Activated T-cell treated with anti-CD3 and anti-CD28 coated beads, Interleukin-2, amount 50 U/mL, for 72 hours (primary cell): Measurements from ENCODE around the gene ACOXL. TPM values are rescaled to one million over a fixed set of nuclear protein-coding genes. Genes with fewer than 3 reads are reported as not detected.
"Not testable (repeated sequence)": the region's sequence is repeated elsewhere in the genome, so short reads cannot be mapped to it uniquely, and the experiment has no call there.

ENCODE experiments used
- ATAC-seq, 2 donors: fragments of 150-1000 bp; cut with Tn5 transposase; replicated peaks in 1 of 2; 2 replicates each; pipeline ENCODE4 v1.10.0; 2021; ENCODE audit warnings: moderate library complexity in 2 of 2, mild to moderate bottlenecking in 1 of 2
- DNase-seq, 2 donors: peaks; one replicate each; pipeline ENCODE4 v3.0.0; 2021 to 2022; ENCODE audit warnings: mixed read lengths in 1 of 2
- H3K27ac Mint-ChIP-seq: one replicate; pipeline ENCODE4 v1.8.0; 2022; ENCODE audit warnings: mild to moderate bottlenecking, moderate library complexity, mixed read lengths
- H3K27me3 Mint-ChIP-seq: one replicate; pipeline ENCODE4 v1.8.0; 2022; ENCODE audit warnings: low read depth, mixed read lengths
- H3K36me3 Mint-ChIP-seq, 2 donors: one replicate each; pipeline ENCODE4 v1.8.0; 2022; ENCODE audit warnings: mixed read lengths in 2 of 2, mild to moderate bottlenecking in 1 of 2; ENCODE audit not compliant: insufficient read depth in 2 of 2
- H3K4me1 Mint-ChIP-seq: one replicate; pipeline ENCODE4 v1.8.0; 2022; ENCODE audit warnings: low read depth, mixed read lengths
- H3K4me3 Mint-ChIP-seq, 2 donors: one replicate each; pipeline ENCODE4 v1.8.0; 2022; ENCODE audit warnings: mild to moderate bottlenecking in 2 of 2, mixed read lengths in 2 of 2, moderate library complexity in 2 of 2
- H3K9me3 Mint-ChIP-seq, 2 donors: one replicate each; pipeline ENCODE4 v1.8.0; 2022; ENCODE audit warnings: mixed read lengths in 2 of 2
- total RNA-seq, 2 donors: library from RNA; stranded (reverse); gene quantifications; one replicate each; pipeline ENCODE4 v1.2.3, GENCODE V29; 2022

Gene ACOXL
- total RNA-seq, 2 donors from 2014 or later, result 0.19 to 0.44 TPM

- Mint-ChIP-seq H3K4me3 (no peak overlapping the region), H3K4me1 (no peaks in the 10 kb centered on the region), H3K9me3 (no peaks in the 10 kb centered on the region), H3K36me3 (no peaks in the 10 kb centered on the region), H3K27me3 (peaks cover 34% of the 10 kb centered on the region), H3K27ac (no peak overlapping the region)
- DNase-seq, result no peak
- ATAC-seq, result no peak
These were observed 228.6 kb downstream of the ACOXL start for GRCh38 chr2:110960954-110961353.

GRCh38 chr2:110961643-110962042 lies 229.3 kb downstream of the ACOXL start:
- H3K4me3 Mint-ChIP-seq, H3K36me3 Mint-ChIP-seq, ATAC-seq, H3K4me1 Mint-ChIP-seq, DNase-seq, H3K27ac Mint-ChIP-seq, H3K9me3 Mint-ChIP-seq: not testable (repeated sequence)
- peaks cover 34% of the 10 kb centered on the region for H3K27me3 Mint-ChIP-seq

DNA sequence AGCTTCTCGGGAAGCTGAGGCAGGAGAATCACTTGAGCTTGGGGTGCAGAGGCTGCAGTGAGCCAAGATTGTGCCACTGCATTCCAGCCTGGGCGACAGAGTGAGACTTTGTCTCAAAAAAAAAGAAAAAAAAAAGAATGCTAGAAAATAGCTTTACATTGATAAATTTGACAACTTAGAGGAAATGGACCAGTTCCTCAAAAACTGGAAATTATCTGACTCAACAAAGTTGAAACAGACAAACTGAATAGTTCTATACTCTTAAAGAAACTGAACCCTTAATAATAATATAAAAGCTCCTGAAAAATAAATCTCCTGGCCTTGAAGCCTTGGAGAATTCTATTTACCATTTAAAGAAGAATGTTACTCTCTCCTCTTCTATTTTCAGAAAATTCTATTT lies 237.3 kb downstream of the ACOXL start:
- no peak for ATAC-seq
- Mint-ChIP-seq H3K36me3 (peaks cover 4% of the 10 kb centered on the region in 2 donors), H3K27me3 (peaks cover 42% of the 10 kb centered on the region), H3K4me3 (no peak overlapping the region), H3K4me1 (no peaks in the 10 kb centered on the region), H3K9me3 (peaks cover 4 to 6% of the 10 kb centered on the region in 2 donors), H3K27ac (no peak overlapping the region)
- DNase-seq, result no peak

DNA sequence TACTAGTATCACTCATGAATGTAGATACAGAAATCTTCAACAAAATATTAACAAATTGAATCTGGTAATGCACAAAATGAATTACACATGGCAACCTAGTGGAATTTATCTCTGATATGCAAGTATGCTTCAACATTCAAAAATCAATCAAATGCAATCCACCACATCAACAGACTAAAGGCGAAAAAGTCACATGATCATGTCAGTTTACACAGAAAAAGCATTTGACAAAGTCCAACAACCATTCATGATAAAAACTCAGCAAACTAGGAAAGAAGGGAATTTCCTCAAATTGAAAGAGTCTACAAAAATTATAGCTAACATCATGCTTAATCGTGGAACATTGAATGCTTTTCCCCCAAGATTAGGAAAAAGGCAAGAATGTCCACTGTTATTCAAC lies 237.8 kb downstream of the ACOXL start:
- H3K4me3 Mint-ChIP-seq, result no peak overlapping the region
- H3K27ac Mint-ChIP-seq, result no peak overlapping the region
- H3K27me3 Mint-ChIP-seq, result peaks cover 45% of the 10 kb centered on the region
- no peak for ATAC-seq
- no peak for DNase-seq
- H3K4me1 Mint-ChIP-seq, result no peaks in the 10 kb centered on the region
- H3K36me3 Mint-ChIP-seq, result peaks cover 4% of the 10 kb centered on the region in 2 donors
- peaks cover 4 to 6% of the 10 kb centered on the region in 2 donors for H3K9me3 Mint-ChIP-seq

- H3K27me3 Mint-ChIP-seq, result peaks cover 50% of the 10 kb centered on the region
- no peak for ATAC-seq
These were observed 239.4 kb downstream of the ACOXL start for GRCh38 chr2:110971811-110972210.

DNA sequence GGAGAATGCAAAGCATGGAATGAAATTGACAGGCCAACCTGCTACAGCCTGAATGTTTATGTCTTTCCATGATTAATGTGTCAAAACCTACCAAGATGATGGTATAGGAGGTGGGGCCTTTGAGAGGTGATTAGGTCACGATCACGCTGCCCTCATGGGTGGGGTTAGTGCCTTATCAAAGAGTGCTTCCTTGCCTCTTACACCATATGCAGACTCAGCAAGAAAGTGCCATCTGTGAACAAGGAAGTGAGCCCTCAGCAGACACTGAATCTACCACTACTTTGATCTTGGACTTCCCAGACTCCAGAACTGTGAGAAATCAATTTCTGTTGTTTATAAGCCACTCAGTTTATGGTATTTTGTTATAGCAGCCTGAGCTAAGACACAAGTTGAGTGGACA lies 240.9 kb downstream of the ACOXL start:
- no peak for ATAC-seq
- H3K9me3 Mint-ChIP-seq, result peaks cover 4 to 6% of the 10 kb centered on the region in 2 donors
- H3K4me3 Mint-ChIP-seq, result no peak overlapping the region
- DNase-seq, result no peak
- H3K27ac Mint-ChIP-seq, result no peak overlapping the region
- H3K27me3 Mint-ChIP-seq, result peaks cover 43% of the 10 kb centered on the region
- H3K36me3 Mint-ChIP-seq, result peaks cover 4% of the 10 kb centered on the region in 2 donors
- H3K4me1 Mint-ChIP-seq, result no peaks in the 10 kb centered on the region

More at GRCh38 chr2:110971811-110972210, 239.4 kb downstream of the ACOXL start:
- Mint-ChIP-seq H3K4me1 (no peaks in the 10 kb centered on the region), H3K4me3 (no peak overlapping the region), H3K9me3 (peaks cover 4 to 6% of the 10 kb centered on the region in 2 donors), H3K36me3 (peaks cover 4% of the 10 kb centered on the region in 2 donors), H3K27ac (no peak overlapping the region)
- no peak for DNase-seq

GRCh38 chr2:110977403-110977802 lies 245.0 kb downstream of the ACOXL start:
- no peak overlapping the region for H3K27ac Mint-ChIP-seq
- no peaks in the 10 kb centered on the region for H3K4me1 Mint-ChIP-seq
- H3K27me3 Mint-ChIP-seq, result peaks cover 14% of the 10 kb centered on the region
- ATAC-seq (no peak), DNase-seq (no peak)
- no peak overlapping the region for H3K4me3 Mint-ChIP-seq
- H3K36me3 Mint-ChIP-seq, result no peaks in the 10 kb centered on the region
- peaks cover 2% of the 10 kb centered on the region in 2 donors for H3K9me3 Mint-ChIP-seq

DNA sequence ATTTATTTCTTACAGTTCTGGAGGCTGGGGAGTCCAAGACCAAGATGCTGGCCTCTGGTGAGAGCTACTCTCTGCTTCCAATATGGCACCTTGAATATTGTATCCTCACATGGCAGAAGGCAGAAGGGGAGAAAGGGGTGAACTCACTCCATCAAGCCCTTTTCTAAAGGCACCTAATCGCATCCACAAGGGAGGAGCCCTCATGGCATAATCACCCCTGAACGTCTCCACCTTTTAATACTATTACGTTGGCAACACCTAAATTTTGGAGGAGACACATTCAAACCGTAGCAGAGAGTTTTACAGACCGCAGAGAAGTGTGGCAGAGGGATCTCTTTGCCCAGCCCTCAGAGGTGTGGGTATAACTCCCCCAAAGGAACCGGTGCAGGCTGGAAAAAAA lies 245.8 kb downstream of the ACOXL start:
- DNase-seq (no peak), ATAC-seq (no peak)
- Mint-ChIP-seq H3K27ac (no peak overlapping the region), H3K36me3 (no peaks in the 10 kb centered on the region), H3K4me1 (no peaks in the 10 kb centered on the region), H3K9me3 (no peaks in the 10 kb centered on the region), H3K27me3 (peaks cover 14% of the 10 kb centered on the region), H3K4me3 (no peak overlapping the region)

DNA sequence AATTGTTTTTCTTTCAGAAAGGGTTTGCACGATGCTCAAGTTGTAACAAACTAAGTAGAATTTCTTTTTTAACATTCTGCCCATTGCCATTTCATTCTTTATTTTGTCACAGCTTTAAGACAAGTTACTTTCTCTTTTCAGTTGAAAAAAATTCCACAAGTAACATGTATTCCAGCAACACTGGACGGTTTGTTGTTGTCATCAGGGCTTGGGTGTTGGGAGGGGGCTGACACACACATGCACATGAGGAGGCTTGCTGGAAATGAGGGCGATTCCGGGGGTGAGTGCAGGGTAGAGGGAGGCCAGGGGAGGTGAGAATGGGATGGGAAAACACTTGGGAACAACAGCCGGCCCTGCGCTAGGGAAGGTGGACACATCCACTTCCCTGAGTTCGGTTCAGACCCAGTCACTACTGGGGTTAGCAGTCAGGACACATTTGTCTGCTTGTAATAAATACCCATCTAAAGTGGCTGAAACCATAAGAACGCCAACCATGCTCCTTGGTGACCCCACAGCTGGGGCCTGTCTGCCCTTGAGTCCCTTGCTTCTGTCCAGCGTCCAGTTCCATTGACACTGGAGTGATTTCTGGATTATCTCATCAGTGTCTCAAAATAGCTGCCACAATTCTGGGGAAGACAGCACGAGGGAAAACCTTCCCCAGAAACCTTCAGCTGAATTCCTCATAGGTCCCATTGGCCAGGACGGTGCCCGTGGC lies 246.5 kb downstream of the ACOXL start:
- ATAC-seq (no peak), DNase-seq (no peak)
- H3K27me3 Mint-ChIP-seq, result peaks cover 14% of the 10 kb centered on the region
- no peaks in the 10 kb centered on the region for H3K36me3 Mint-ChIP-seq
- no peak overlapping the region for H3K4me3 Mint-ChIP-seq
- H3K27ac Mint-ChIP-seq, result no peak overlapping the region
- H3K9me3 Mint-ChIP-seq, result no peaks in the 10 kb centered on the region
- H3K4me1 Mint-ChIP-seq, result no peaks in the 10 kb centered on the region

GRCh38 chr2:110979471-110980338 lies 247.3 kb downstream of the ACOXL start:
- peaks cover 13% of the 10 kb centered on the region for H3K27me3 Mint-ChIP-seq
- no peak overlapping the region for H3K4me3 Mint-ChIP-seq
- no peaks in the 10 kb centered on the region for H3K9me3 Mint-ChIP-seq
- no peaks in the 10 kb centered on the region for H3K36me3 Mint-ChIP-seq
- H3K4me1 Mint-ChIP-seq, result no peaks in the 10 kb centered on the region
- ATAC-seq, result no peak
- no peak for DNase-seq
- H3K27ac Mint-ChIP-seq, result no peak overlapping the region

GRCh38 chr2:110980339-110981062 lies 248.1 kb downstream of the ACOXL start:
- Mint-ChIP-seq H3K4me3 (no peak overlapping the region), H3K9me3 (no peaks in the 10 kb centered on the region), H3K4me1 (no peaks in the 10 kb centered on the region), H3K36me3 (no peaks in the 10 kb centered on the region), H3K27ac (no peak overlapping the region), H3K27me3 (peaks cover 13% of the 10 kb centered on the region)
- DNase-seq, result no peak
- ATAC-seq, result no peak

- H3K9me3 Mint-ChIP-seq, result no peaks in the 10 kb centered on the region
- no peak overlapping the region for H3K4me3 Mint-ChIP-seq
- no peak for ATAC-seq
- H3K27me3 Mint-ChIP-seq, result peaks cover 7% of the 10 kb centered on the region
- no peaks in the 10 kb centered on the region for H3K36me3 Mint-ChIP-seq
- no peak overlapping the region for H3K27ac Mint-ChIP-seq
- DNase-seq, result no peak
- H3K4me1 Mint-ChIP-seq, result no peaks in the 10 kb centered on the region
These were observed 250.8 kb downstream of the ACOXL start for GRCh38 chr2:110983133-110983532.
